Kidney (tissue), 14 donors: ENCODE measurements around the gene SPHK2. TPM values are rescaled to one million over a fixed set of nuclear protein-coding genes. Genes with fewer than 3 reads are reported as not detected.

Experiments used
- DNase-seq, 5 donors: peaks; one replicate each; pipeline ENCODE4 v3.0.0-alpha.2; 2013 to 2020
- FAIRE-seq: peaks from 2 replicates; lab custom pipeline; 2012; peaks lifted over from hg19 to GRCh38; lab: Jason Lieb, UNC
- H3K27ac ChIP-seq, 2 donors: one replicate each; pipeline ENCODE4 v1.7.0; 2013; ENCODE audit warnings: low read depth in 2 of 2, low read length in 2 of 2, inconsistent platforms in 1 of 2
- H3K27me3 ChIP-seq: one replicate; pipeline ENCODE4 v1.7.1; 2013; ENCODE audit warnings: low read length, inconsistent platforms; ENCODE audit not compliant: control insufficient read depth, insufficient read depth
- H3K36me3 ChIP-seq, 3 donors: one replicate each; pipeline versions ENCODE4 v1.7.0 to v1.7.1; 2013; ENCODE audit warnings: low read length in 3 of 3, control low read depth in 1 of 3, inconsistent platforms in 1 of 3; ENCODE audit not compliant: insufficient read depth in 3 of 3, control insufficient read depth in 2 of 3
- H3K4me1 ChIP-seq, 3 donors: one replicate each; pipeline versions ENCODE4 v1.7.0 to v1.7.1; 2013; ENCODE audit warnings: low read length in 3 of 3, inconsistent platforms in 1 of 3, low read depth in 1 of 3; ENCODE audit not compliant: control insufficient read depth in 2 of 3, insufficient read depth in 2 of 3
- H3K4me3 ChIP-seq, 3 donors: one replicate each; pipeline versions ENCODE4 v1.7.0 to v1.8.1; 2013; ENCODE audit warnings: low read length in 3 of 3, control low read depth in 1 of 3, inconsistent platforms in 1 of 3
- H3K9ac ChIP-seq, 3 donors: one replicate each; pipeline versions ENCODE4 v1.7.0 to v1.7.1; 2013; ENCODE audit warnings: low read length in 3 of 3, control low read depth in 1 of 3, inconsistent platforms in 1 of 3
- H3K9me3 ChIP-seq, 3 donors: one replicate each; pipeline versions ENCODE4 v1.7.0 to v1.7.1; 2013; ENCODE audit warnings: low read length in 3 of 3, control low read depth in 1 of 3, inconsistent platforms in 1 of 3; ENCODE audit not compliant: control insufficient read depth in 2 of 3, insufficient read depth in 1 of 3
- CTCF ChIP-seq: IDR thresholded peaks from 3 replicates; pipeline ENCODE4 v1.5.1; 2012; ENCODE audit warnings: mild to moderate bottlenecking, moderate library complexity, borderline replicate concordance; ENCODE audit not compliant: insufficient read depth; ENCODE audit errors: extremely low read depth
- intact Hi-C: fragments of 100-400 bp; cut with DNase I; formaldehyde crosslinking; loops from one replicate; pipeline ENCODE4 v1.11.1; 2022
- polyA plus RNA-seq: library from polyadenylated mRNA; stranded (reverse); fragments of 350-450 nt; fragmentation: Illumina TruSeq; extraction: RNeasy Lipid Tissue Mini Kit (QIAGEN cat#74804); gene quantifications from one replicate; pipeline ENCODE4 v1.2.3, GENCODE V29; 2014; ENCODE audit warnings: low read depth, low replicate concordance; ENCODE audit not compliant: insufficient read depth
- total RNA-seq: library from RNA; stranded (reverse); fragmentation: NEBNext Ultra II Directional; extraction: Animal tissue kit (Norgen Biotek cat#: 25700); gene quantifications from one replicate; pipeline ENCODE4 v1.2.1, GENCODE V29; 2021
- donor health status: control.
- donor health status: control.
- donor health status: control.
- donor health status: control.
- donor health status: control.
- donor health status: DM: yes; HTN: yes; CAD: no.
- donor health status: Normal renal cell carcinoma (clear cell type).

Gene SPHK2
- total and polyA plus RNA-seq, 2 donors from 2014 or later, result 23.3 to 37.2 TPM

- DNase-seq (no peak), FAIRE-seq (no peak)
- H3K27ac ChIP-seq, result no peak overlapping the region
- no peak overlapping the region for H3K9ac ChIP-seq
- H3K36me3 ChIP-seq, result no peaks in the 10 kb centered on the region
- H3K4me1 ChIP-seq, result no peaks in the 10 kb centered on the region
- no peak for TF ChIP-seq CTCF
- no peaks in the 10 kb centered on the region for H3K9me3 ChIP-seq
- intact Hi-C loops, result no loop called here
- no peaks in the 10 kb centered on the region for H3K27me3 ChIP-seq
- no peak overlapping the region for H3K4me3 ChIP-seq
These were observed 23.5 kb upstream of the SPHK2 start for GRCh38 chr19:48595833-48596232.

DNA sequence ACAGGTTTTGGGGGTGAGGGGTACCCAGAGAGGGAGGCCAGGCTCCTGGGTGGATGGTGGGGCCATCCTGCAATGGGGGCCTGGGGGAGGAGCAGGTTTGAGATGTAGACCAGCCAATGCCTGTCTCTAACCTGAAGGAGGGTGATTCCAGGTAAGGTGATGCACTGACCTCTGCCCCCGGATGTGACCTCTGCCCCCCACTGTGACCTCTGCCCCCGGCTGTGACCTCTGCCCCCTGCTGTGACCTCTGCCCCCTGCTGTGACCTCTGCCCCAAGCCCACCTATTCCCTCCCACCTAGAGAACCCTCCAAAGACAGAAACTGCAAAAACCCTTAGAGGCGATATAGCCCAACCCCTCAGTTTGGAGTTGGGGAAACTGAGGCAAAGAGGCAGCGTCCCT is 23.1 kb upstream of the SPHK2 start:
- no peak for TF ChIP-seq CTCF
- Histone ChIP-seq H3K27ac (no peak overlapping the region), H3K36me3 (no peaks in the 10 kb centered on the region), H3K27me3 (no peaks in the 10 kb centered on the region), H3K4me1 (no peaks in the 10 kb centered on the region), H3K9me3 (no peaks in the 10 kb centered on the region), H3K9ac (no peak overlapping the region), H3K4me3 (no peak overlapping the region)
- intact Hi-C loops, result no loop called here
- no peak for DNase-seq
- no peak for FAIRE-seq

DNA sequence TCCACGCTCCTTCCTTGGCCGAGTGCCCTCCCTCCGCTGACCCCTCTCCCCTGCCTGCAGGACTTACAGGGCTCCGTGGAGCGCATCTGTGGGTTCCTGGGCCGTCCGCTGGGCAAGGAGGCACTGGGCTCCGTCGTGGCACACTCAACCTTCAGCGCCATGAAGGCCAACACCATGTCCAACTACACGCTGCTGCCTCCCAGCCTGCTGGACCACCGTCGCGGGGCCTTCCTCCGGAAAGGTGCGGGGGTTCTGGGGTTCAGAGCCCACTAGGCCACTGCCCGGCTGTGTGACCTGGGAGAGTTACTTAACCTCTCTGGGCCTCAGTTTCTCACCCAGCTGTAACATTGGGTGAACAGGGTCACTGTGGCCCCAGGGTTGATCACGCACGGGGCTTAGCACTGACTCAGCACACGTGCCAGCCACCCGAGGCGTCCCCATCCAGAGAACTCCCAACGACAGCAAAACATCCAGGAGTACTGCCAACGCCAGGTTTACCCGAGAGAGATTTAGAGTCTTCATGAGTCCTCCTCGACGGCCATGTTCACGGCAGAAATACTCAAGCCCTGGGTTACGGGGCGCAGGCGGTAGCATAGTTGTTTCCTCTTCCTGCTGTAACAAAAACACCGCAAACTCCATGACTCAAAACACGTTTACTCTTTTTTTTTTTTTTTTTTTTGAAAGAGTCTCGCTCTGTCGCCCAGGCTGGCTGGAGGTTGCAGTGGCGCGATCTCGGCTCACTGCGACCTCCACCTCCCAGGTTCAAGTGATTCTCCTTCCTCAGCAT is 22.4 kb upstream of the SPHK2 start:
- intact Hi-C loops, result no loop called here
- Histone ChIP-seq H3K9me3 (no peaks in the 10 kb centered on the region), H3K9ac (no peak overlapping the region), H3K4me3 (no peak overlapping the region), H3K27me3 (no peaks in the 10 kb centered on the region), H3K36me3 (no peaks in the 10 kb centered on the region), H3K27ac (no peak overlapping the region), H3K4me1 (no peaks in the 10 kb centered on the region)
- DNase-seq (no peak), FAIRE-seq (no peak)
- TF ChIP-seq CTCF, result no peak
